HepG2 (cell line): ENCODE measurements around the gene SYCP2L. TPM values are rescaled to one million over a fixed set of nuclear protein-coding genes. Genes with fewer than 3 reads are reported as not detected.

Experiments used
- ATAC-seq: fragments of 200-7000 bp; cut with Tn5 transposase; 3 replicates; pipeline ENCODE4 v1.9.1; 2020; ENCODE audit warnings: mild to moderate bottlenecking, moderate library complexity
- BruUV-seq: library from RNA; stranded (reverse); fragments of 400-500 nt; replicated peaks from 2 replicates; lab custom pipeline; 2021; lab: Mats Ljungman, UMichigan
- CTCF ChIA-PET: fragments of 300-600 bp; formaldehyde crosslinking; extraction: SDS; loops from one replicate; lab custom pipeline; 2021; ENCODE audit warnings: low total read pairs, inconsistent platforms, low intra/inter-chr PET ratio; lab: Yijun Ruan, JAX
- POLR2A ChIA-PET: fragments of 350-600 bp; sonication (Branson Sonifier 250); formaldehyde crosslinking; loops from one replicate; lab custom pipeline; 2020; ENCODE audit warnings: antibody characterized with exemption, inconsistent platforms; lab: Yijun Ruan, JAX
- DNase-seq: peaks from one replicate; pipeline ENCODE4 v3.0.0-alpha.2; 2015; ENCODE audit warnings: low spot score
- FAIRE-seq: peaks from 3 replicates; lab custom pipeline; 2011; peaks lifted over from hg19 to GRCh38; lab: Jason Lieb, UNC
- H2AFZ ChIP-seq: one replicate; pipeline ENCODE4 v1.6.1; 2011; ENCODE audit warnings: low read length, inconsistent platforms
- H3K27ac ChIP-seq: fragments of 300-600 bp; 3 replicates; pipeline ENCODE4 v1.8.0; 2011; ENCODE audit warnings: mixed run types, mild to moderate bottlenecking, mixed read lengths, low read length, inconsistent platforms; ENCODE audit not compliant: insufficient read depth; ENCODE audit errors: extremely low read length
- H3K27me3 ChIP-seq, 2 experiments: fragments of 200-600 bp in 1 of 2; 2 replicates in 1 of 2; 3 replicates in 1 of 2; pipeline versions ENCODE4 v1.6.0 to v1.8.0; 2011; ENCODE audit warnings: low read length in 2 of 2, mild to moderate bottlenecking in 2 of 2, moderate library complexity in 2 of 2, inconsistent platforms in 1 of 2; ENCODE audit not compliant: insufficient read depth in 2 of 2, control insufficient read depth in 1 of 2
- H3K36me3 ChIP-seq, 2 experiments: fragments of 200-600 bp in 1 of 2; replicated peaks in 1 of 2; 2 replicates in 1 of 2; 3 replicates in 1 of 2; pipeline versions ENCODE4 v1.5.1 to v1.8.0; 2011; ENCODE audit warnings: low read length in 2 of 2, inconsistent platforms in 1 of 2; ENCODE audit not compliant: insufficient read depth in 2 of 2, control insufficient read depth in 1 of 2
- H3K4me1 ChIP-seq: 2 replicates; pipeline ENCODE4 v1.5.1; 2012; ENCODE audit warnings: low read length, inconsistent platforms; ENCODE audit not compliant: insufficient read depth
- H3K4me2 ChIP-seq: 2 replicates; pipeline ENCODE4 v1.6.0; 2011; ENCODE audit warnings: low read depth, low read length, inconsistent platforms
- H3K4me3 ChIP-seq, 3 experiments: fragments of 200-600 bp in 1 of 3; sonication (generic), shearing (Covaris generic) in 1 of 3; replicated peaks in 1 of 3; 2 replicates each; pipeline ENCODE4 v1.5.1; 2011 to 2016; ENCODE audit warnings: low read length in 3 of 3, inconsistent platforms in 2 of 3, low read depth in 2 of 3, mild to moderate bottlenecking in 2 of 3, control low read depth in 1 of 3, mixed read lengths in 1 of 3; ENCODE audit not compliant: insufficient read depth in 1 of 3
- H3K79me2 ChIP-seq: one replicate; pipeline ENCODE4 v1.6.1; 2011; ENCODE audit warnings: low read length, inconsistent platforms; ENCODE audit not compliant: insufficient read depth
- H3K9ac ChIP-seq: 2 replicates; pipeline ENCODE4 v1.6.0; 2011; ENCODE audit warnings: mild to moderate bottlenecking, low read depth, low read length, inconsistent platforms; ENCODE audit not compliant: insufficient read depth
- H3K9me3 ChIP-seq: 2 replicates; pipeline ENCODE4 v1.5.1; 2012; ENCODE audit warnings: mild to moderate bottlenecking, low read length
- H4K20me1 ChIP-seq: 2 replicates; pipeline ENCODE4 v1.6.0; 2011; ENCODE audit warnings: inconsistent platforms, mild to moderate bottlenecking, low read length, moderate library complexity; ENCODE audit not compliant: insufficient read depth
- AHR ChIP-seq: IDR thresholded peaks from 2 replicates; pipeline ENCODE4 v1.6.1; 2018; ENCODE audit warnings: missing genetic modification reagents, missing compliant biosample characterization
- CBX2 ChIP-seq, 2 experiments: fragments of 200-600 bp in 1 of 2; sonication (generic); formaldehyde crosslinking in 1 of 2; IDR thresholded peaks; 2 replicates each; pipeline versions ENCODE4 v1.7.0 to v1.8.1; 2018 to 2022; ENCODE audit warnings: low read depth in 2 of 2, low read length in 1 of 2, mild to moderate bottlenecking in 1 of 2, missing genetic modification reagents in 1 of 2
- DMTF1 ChIP-seq: sonication (generic); formaldehyde crosslinking; IDR thresholded peaks from 2 replicates; pipeline ENCODE4 v1.4.0; 2020; ENCODE audit warnings: mild to moderate bottlenecking, missing genetic modification reagents
- E2F1 ChIP-seq: sonication (generic); formaldehyde crosslinking; IDR thresholded peaks from 2 replicates; pipeline ENCODE4 v1.5.0; 2020; ENCODE audit warnings: missing genetic modification reagents
- RARA ChIP-seq: IDR thresholded peaks from 2 replicates; pipeline ENCODE4 v1.6.1; 2016; ENCODE audit warnings: missing genetic modification reagents, missing compliant biosample characterization
- ZNF430 ChIP-seq: sonication (generic); formaldehyde crosslinking; IDR thresholded peaks from 2 replicates; pipeline ENCODE4 v1.9.0; 2021; ENCODE audit warnings: mild to moderate bottlenecking, missing genetic modification reagents
- ZNF547 ChIP-seq: sonication (generic); formaldehyde crosslinking; IDR thresholded peaks from 2 replicates; pipeline ENCODE4 v1.5.1; 2020; ENCODE audit warnings: mild to moderate bottlenecking, missing genetic modification reagents
- ZNF577 ChIP-seq: sonication (generic); formaldehyde crosslinking; IDR thresholded peaks from 2 replicates; pipeline ENCODE4 v1.4.0; 2020; ENCODE audit warnings: mild to moderate bottlenecking, low read depth, missing genetic modification reagents, borderline replicate concordance
- ZNF616 ChIP-seq: sonication (generic); formaldehyde crosslinking; IDR thresholded peaks from 2 replicates; pipeline ENCODE4 v1.5.0; 2020; ENCODE audit warnings: low read depth, mild to moderate bottlenecking, missing genetic modification reagents
- WGBS: methylation state at CpG from one replicate; pipeline ENCODE4 v1.1.6; 2017; ENCODE audit warnings: low lambda C conversion rate; 5-methylcytosine and 5-hydroxymethylcytosine counted together
- in situ Hi-C: cut with HindIII; loops from 2 replicates; pipeline ENCODE4 v1.10.0; 2017; ENCODE audit warnings: low pct_unique_long_range_greater_than_20kb; ENCODE audit not compliant: extremely low pct_ligation_motif_present
- intact Hi-C: fragments of 100-400 bp; cut with micrococcal nuclease; formaldehyde crosslinking; loops from one replicate; pipeline ENCODE4 v1.10.0; 2022; ENCODE audit not compliant: unreplicated experiment
- polyA plus RNA-seq, 8 experiments: library from polyadenylated mRNA; depleted of rRNA in 3 of 8; stranded (reverse) in 7 of 8; unstranded in 1 of 8; fragments of >200 nt; fragmentation: Illumina TruSeq in 4 of 8; extraction: Trizol in 4 of 8; gene quantifications; 2 replicates each; pipeline versions ENCODE4 v1.2.1 to v1.2.3, GENCODE V29; 2011 to 2016; ENCODE audit warnings: low read depth in 4 of 8, missing spikeins in 1 of 8, mixed read lengths in 1 of 8; ENCODE audit not compliant: insufficient read depth in 1 of 8
- total RNA-seq, 5 experiments: library from RNA; depleted of rRNA; stranded (reverse); fragments of >200 nt; fragmentation: Illumina TruSeq; extraction: Trizol; gene quantifications; 2 replicates each; pipeline ENCODE4 v1.2.3, GENCODE V29; 2016; ENCODE audit warnings: low read depth in 1 of 5
- TF ChIP-seq, protein P1 (sequence below): IDR thresholded peaks from 2 replicates; pipeline ENCODE4 v1.4.0; 2020; ENCODE audit warnings: mild to moderate bottlenecking, missing genetic modification reagents

The SYCP2L gene
- total and polyA plus RNA-seq, 2 of the 13 experiments (the other 11 are each of a cell fraction or from before 2014, with no cell fraction given), result 0.22 to 0.54 TPM

- DNase-seq (no peak), FAIRE-seq (no peak), ATAC-seq (no peak)
- ChIA-PET POLR2A (interaction anchor here (1.4 kb wide), 1 partner anchor 9 kb away, joined by 3 read pairs; no protein-coding TSS in a partner anchor), CTCF (interaction anchor here (1.6 kb wide), 1 partner anchor 81 kb away, joined by 5 read pairs; the partner anchor contains the start of gene ELOVL2)
- no peaks in the 10 kb centered on the region for H4K20me1 ChIP-seq
- in situ Hi-C loops (no loop called here), intact Hi-C loops (no loop called here)
- H3K27me3 ChIP-seq, result no peaks in the 10 kb centered on the region
- TF ChIP-seq CBX2 (IDR thresholded peaks at IDR 0.05; ENCODE audit: low read depth, low read length) (no peak), CBX2 (CRISPR knock-in tag; IDR thresholded peaks at IDR 0.05; ENCODE audit: low read depth) (no peak), ZNF547 (CRISPR knock-in tag) (no peak), E2F1 (CRISPR knock-in tag) (no peak), ZNF430 (CRISPR knock-in tag) (no peak), DMTF1 (CRISPR knock-in tag) (no peak), AHR (no peak), RARA (no peak), ZNF577 (no peak), ZNF616 (CRISPR knock-in tag) (no peak)
- TF ChIP-seq, protein P1, sequence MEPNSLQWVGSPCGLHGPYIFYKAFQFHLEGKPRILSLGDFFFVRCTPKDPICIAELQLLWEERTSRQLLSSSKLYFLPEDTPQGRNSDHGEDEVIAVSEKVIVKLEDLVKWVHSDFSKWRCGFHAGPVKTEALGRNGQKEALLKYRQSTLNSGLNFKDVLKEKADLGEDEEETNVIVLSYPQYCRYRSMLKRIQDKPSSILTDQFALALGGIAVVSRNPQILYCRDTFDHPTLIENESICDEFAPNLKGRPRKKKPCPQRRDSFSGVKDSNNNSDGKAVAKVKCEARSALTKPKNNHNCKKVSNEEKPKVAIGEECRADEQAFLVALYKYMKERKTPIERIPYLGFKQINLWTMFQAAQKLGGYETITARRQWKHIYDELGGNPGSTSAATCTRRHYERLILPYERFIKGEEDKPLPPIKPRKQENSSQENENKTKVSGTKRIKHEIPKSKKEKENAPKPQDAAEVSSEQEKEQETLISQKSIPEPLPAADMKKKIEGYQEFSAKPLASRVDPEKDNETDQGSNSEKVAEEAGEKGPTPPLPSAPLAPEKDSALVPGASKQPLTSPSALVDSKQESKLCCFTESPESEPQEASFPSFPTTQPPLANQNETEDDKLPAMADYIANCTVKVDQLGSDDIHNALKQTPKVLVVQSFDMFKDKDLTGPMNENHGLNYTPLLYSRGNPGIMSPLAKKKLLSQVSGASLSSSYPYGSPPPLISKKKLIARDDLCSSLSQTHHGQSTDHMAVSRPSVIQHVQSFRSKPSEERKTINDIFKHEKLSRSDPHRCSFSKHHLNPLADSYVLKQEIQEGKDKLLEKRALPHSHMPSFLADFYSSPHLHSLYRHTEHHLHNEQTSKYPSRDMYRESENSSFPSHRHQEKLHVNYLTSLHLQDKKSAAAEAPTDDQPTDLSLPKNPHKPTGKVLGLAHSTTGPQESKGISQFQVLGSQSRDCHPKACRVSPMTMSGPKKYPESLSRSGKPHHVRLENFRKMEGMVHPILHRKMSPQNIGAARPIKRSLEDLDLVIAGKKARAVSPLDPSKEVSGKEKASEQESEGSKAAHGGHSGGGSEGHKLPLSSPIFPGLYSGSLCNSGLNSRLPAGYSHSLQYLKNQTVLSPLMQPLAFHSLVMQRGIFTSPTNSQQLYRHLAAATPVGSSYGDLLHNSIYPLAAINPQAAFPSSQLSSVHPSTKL (CRISPR knock-in tag), result no peak
- BruUV-seq, result no TSS peak
- no peaks in the 10 kb centered on the region for H3K36me3 ChIP-seq
- no peak overlapping the region for H2AFZ ChIP-seq
- H3K9ac ChIP-seq, result no peak overlapping the region
- H3K79me2 ChIP-seq, result no peaks in the 10 kb centered on the region
- H3K27ac ChIP-seq, result no peak overlapping the region
- H3K4me2 ChIP-seq, result no peak overlapping the region
- WGBS, result 39% methylated on average over 2 of the region's 2 CpGs
- H3K4me1 ChIP-seq, result peaks cover 37% of the 10 kb centered on the region
- H3K9me3 ChIP-seq, result peaks cover 9% of the 10 kb centered on the region; the same call in 1 of the 2 replicates
- H3K4me3 ChIP-seq, result no peak overlapping the region
Observed at GRCh38 chr6:10963113-10963512, 76.3 kb downstream of the SYCP2L start.
